CD4-positive, alpha-beta T cell treated with Interleukin-15 for 1 hour (primary cell): ENCODE measurements around the gene GBA2.

Source experiments
- DNase-seq: peaks from one replicate; pipeline ENCODE4 v3.0.0-alpha.2; 2020

The GBA2 gene

DNA sequence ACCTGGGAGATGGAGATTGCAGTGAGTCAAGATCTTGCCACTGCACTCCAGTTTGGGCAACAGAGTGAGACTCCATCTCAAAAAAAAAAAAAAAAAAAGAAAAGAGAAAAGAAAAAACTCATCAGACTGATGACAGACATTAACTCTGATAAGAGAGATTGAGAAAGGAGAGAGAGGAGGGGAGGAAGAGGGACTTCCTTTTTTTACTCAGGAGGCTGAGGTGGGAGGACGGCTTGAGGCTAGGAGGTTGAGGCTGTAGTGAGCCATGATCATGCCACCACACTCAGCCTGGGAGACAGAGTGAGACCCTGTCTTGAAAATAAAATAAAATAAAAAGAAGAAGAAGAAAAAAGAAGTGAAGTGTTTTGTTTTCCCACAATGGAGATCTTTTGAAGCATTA lies 14.8 kb upstream of the GBA2 start:
- DNase-seq, result no peak

DNA sequence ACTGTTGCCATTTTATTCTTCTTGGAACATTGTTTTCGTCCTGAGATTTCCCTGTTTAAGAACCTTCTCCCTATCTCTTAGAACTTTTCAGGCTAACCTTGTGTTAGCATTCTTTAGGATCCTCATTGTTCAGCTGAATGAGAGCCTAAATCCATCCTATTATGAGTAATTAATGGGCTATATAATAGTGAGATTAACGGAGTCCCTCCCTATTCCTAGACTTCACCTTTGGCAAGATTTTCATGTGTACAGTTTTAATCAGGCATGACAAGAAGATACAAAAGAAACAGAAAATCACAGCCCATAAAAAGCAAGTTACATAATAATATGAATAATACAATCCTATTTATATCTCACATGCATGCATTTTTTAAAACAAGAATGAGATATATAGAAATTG lies 14.2 kb upstream of the GBA2 start:
- no peak for DNase-seq

DNA sequence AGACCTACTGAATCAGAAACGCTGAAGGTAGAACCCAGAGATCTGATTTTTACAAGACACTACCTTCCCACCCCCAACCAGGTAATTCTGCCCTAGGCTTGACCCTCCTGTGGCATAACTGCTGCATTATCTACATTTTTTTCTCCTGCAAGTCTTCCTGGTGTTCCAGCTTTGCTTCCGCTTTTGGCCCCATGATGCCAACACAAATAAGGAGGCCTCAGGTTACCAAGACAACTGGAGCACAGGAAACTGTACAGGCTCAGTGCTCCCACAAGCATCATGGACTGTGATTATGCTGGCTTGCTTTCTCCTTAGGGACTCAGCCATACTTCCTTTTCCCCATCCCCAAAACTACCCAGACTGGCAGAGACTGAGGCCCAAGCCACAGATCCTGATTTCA lies 11.6 kb upstream of the GBA2 start:
- no peak for DNase-seq

DNA sequence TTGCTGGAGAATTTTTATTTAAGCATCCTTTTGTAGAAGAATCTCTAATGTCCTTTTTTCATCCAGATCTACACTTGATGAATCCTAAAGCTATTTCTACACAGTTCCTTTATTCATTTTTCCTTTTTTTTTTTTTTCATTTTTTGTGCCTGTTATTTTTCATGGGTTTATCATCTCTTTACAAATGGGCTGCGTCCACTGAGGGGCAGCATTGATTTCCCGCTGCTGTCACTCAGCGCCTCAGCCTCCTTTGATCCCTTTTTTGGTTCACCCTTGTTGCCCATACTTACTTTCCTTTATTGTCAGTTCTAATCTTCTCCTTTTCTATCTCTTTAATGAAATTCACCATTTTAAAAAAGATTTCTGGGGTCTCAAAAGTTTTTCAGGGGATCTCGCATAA lies 10.8 kb upstream of the GBA2 start:
- DNase-seq, result no peak

DNA sequence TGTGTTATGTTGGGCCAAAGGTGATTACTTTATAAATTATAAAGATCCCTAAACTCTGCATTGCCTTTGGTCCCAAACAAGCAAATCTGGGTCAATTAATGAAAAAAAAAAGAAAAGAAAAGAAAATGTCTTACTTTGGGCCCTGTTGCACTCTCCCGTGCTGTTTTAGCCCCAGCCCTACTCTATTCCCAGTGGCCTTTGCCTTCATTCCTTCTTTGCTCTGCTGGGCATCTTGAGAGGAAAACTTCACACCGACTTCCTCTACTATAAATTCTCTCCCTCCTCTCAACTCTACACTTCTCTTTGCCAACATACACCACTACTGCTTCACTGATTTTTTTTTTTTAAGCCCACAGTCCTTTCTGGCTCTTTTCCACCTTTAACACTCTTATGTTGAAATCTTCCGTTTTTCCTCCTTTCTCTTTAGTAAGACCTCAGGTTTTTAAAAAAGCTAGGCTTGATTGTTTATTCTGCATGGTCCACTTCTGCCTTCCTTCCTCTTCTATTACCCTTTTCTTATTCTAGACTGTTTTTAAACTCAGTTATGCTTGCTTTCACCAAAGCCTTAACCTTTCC lies 9.5 kb upstream of the GBA2 start:
- DNase-seq, result no peak

DNA sequence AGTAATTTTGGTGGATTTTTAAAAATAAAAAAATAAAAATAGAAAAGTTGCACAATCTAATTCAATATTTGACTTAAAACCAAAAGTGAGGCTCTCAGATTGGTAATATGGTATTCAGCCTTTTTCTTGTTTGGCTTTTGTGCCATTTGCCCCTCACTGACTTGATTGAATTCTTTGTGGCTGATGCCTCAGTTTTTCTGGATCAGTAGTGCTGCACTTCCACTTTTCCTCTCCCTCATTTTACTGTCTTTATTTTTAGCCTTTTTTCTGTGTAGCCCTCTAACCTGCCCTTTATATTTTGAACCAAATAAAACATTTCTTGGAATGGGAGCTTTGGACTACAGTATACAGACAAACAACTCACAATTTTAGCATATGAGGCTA lies 8.9 kb upstream of the GBA2 start:
- DNase-seq, result no peak

DNA sequence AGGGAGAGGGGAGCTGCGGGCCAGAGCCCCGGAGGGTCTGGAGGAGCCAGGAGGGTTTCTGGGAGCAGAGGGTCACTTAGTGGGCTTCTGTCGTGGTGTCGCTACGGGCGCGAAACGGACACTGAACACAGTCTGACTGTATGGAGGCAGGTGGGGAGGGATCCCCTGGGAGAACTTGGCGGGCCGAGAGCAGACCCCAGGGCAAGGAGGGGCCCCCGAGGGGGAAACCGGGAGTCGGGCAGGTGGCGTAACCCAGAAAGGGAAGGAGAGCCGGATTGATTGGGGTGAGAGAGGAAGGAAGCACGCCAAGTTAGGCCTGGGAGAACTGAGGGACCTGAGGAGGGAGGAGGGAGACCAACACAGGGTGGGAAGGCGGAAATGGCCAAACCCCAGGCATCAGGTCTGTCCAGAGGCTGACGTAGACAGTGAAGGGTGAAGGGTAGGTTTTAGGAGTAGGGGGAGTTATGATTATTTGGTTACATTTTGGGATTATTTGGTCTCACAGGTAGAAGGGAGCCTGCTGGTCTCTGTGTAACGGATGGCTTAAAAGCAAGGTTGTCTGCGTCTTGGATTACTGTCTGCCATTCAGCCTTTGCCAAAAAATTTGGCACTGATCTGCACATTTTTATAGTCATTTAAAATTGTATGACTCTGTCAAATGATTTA lies 8.3 kb upstream of the GBA2 start:
- DNase-seq, result no peak

DNA sequence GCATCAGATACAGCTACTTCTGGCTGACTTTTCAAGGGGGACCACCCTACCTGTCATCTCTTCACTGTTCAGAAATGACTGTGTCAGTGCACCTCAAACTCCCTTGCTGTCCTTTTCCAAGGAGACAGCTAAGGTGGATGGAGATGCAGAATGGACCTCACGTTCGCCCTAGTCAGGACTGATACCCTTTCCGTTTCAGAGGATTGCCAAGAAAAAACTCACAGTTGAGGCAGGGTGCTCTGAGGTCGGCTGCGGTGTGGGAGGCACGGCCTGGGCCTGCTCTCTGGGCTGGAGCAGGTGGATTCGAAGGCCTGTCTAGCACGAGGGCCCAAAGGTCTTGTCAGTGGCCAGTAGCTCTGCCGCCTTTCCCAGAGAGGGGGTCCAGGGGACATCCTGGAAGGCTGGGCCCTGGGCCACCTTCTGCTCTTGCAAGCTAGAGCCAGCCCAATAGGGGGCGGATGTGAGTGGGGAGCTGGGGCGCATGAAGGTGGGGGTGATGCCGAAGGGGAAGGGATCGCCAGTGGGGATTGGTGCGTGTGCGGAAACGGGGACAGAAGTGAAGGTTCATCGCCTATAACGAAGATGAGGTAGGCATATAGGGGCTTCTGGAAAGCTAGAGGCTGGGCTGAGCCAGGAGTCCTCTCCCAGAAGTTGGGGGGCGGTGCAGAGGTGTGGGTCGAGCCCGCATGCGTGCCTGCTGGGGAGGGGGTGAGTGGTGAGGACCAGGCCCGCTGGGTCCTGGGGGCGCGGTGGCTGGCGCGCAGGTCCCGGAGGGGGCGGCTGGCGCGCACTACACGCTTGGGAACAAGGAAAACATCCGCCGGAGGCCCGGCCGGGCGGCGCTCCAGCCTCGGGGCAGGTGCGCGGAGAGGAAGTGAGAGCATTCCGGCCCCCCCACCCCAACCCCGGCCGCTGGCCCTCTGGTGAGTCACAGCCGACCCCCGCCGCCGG lies 7.5 kb upstream of the GBA2 start:
- DNase-seq, result peak; percentile 71

DNA sequence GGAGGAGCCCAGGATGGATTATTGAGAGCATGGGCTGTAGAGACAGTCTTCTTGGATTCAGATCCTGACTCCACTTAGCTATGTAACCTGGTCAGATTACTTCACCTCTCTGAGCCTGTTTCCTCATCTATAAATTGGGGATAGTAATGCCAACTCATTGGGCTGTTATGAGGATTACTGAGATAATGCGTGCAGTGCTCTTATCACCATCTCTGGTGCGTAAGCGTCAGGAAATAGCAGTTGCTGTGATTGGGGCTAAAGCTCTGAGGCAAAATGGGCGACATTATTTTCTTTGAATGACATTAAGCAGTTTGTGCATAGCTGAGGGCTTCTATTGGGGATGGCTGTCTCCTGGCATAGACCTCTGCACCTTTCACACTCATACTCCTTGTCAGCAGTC lies 6.0 kb upstream of the GBA2 start:
- no peak for DNase-seq

DNA sequence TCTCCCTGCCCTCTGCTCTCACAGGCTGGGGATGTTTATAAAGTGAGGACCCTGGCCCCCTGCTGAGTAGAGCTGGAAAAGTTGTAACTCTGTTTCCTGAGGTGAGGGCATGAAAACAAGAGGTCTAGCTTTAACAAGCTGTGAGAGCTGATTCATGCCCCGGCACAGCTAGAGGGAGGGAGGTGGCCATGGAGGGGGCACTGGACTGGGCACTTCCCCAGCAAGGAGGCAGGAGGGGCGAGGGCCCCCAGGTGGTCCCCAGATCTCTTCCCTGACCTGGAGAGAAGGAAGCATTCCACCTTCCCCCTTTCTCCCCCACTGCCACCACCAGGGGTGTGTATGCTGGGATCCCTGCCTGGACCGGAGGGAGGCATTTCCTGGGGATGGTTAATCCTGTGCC lies 5.2 kb upstream of the GBA2 start, which contains the start of gene MSMP:
Gene MSMP, minus strand, starts transcription at position 13 of the 400 bp plus-strand sequence. CDS start 147 bp downstream, outside the sequence.
- DNase-seq, result no peak

DNA sequence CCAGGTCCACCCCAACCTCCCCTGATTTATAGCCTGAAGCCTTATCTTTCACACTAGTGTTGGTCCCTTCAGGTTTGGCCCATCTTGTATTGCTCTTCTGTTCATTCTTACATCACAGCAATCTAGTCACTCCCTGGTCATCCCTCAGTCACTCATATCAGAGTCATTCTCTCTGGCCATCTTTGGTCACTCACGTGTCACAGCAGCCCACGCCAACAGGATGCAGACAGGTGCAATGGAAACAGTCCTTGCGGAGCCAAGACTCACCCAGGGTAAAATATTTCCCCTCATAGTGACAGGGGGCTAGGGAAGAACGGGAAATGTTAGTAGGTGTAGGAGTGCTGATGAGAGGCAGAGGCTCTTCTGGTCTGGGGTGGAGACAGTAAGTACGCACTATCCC lies 4.4 kb upstream of the GBA2 start:
- DNase-seq, result no peak

DNA sequence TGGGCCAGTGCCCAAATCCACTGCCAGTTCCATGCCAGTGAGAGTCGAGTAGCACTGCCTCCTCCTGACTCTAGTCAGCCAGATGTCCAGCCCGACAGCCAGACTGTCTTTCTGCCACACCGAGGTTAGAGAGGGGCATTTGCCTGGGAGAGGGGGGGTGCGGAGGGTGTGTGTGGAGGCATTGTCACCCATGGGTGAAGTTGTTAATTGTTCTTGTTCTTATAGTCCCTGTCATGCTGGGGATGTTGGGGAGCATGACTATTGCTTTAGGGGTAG lies 1.2 kb upstream of the GBA2 start:
- DNase-seq, result no peak

DNA sequence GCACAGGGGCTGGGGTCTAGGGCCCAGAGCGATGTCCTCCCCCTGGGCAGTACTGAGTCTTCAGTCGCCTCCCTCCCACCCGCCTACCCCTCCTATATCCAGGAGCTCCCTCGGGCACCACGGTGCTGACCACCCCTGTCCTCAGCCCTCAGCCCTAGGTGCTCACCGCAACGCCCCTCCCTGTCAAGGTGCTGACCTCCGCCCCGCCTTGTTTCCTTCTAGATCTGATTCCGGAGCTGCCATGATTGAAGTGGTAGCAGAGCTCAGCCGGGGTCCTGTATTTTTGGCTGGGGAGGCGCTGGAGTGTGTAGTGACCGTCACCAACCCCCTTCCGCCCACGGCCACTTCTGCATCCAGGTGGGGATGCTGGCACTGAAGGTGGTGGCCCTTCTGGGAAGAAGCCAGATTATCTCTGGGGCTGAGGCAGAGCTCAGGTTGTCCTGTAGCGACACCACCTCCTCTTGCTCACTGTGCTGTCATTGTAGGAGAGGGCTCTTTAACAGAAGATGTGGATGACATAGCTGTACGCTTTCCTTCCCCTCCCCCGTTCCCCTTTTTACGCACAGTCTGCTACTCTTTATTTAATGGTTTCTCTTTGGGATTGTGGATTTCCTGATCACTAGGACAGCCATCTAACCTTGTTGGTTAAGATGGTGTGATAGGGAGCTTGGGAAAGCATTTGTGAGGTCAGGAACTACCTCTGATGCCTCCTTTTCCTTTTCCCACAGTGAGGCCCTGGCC lies 657 bp upstream of the GBA2 start:
- DNase-seq, result no peak

DNA sequence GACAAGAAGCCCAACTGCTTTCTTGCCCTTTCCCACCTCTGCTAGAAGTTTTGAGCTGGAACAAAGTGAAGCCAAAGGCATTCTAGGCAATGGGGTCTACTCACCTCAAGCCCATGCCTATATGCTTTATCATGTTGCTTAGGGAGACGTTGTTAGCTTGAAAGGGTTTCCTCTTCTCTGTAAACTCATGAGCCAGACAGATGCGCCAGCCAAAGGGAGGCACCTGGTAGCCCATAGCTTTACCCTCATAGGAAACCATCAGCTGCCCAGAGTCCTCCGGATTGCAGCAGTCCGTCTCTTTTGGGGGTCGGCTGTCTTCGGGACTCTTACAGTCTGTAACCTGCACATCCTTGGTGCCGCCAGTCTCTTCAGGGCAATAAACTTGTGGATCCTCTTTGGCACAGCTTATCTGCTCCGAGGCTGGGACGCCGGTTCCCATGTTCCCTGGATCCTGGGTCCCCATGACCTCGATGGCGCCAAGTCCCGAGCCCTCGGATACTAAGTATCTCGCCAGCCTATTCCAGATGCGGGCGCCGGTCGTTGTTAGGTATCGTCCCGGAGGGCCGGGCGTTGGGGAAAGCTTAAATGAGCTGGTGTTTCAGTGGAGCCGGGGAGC lies 678 bp downstream of the GBA2 start:
- no peak for DNase-seq

DNA sequence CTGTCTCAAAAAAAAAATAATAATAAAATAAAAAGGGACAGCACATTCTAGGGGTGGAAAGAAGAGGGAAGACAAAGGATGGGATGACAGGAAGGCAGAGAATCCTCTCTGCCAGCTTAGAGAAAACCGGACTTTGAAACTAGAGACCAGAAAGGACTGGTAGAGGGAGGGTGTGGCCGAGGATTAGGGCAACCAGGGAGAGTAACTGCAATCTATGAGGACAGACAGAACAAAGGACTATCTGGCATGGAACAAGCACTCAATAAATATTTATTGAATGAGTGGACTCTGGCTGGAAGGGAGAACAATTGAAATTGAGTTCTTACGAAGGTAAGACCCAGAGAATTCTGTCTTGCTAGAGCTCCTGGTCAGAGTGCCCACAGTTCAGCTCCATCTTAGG lies 2.4 kb downstream of the GBA2 start:
- DNase-seq, result no peak

DNA sequence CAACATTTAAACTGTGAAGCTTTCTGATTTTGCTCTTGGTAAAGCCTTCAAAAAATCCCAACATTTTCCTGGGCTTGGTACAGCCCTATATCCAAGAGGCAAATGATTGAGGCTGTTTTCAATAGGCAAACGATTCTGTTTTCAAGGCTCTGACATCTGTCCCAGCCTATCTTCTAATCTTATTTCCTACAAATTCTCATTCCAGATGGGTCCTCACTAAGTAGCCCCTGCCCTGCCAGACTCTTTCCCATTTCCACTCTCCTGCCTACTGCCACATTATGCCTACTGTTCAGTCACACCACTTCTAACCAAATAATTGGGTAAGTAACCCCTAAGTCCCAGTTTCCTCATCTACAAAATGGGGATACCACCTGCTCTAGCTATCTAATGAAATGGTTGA lies 3.5 kb downstream of the GBA2 start:
- DNase-seq, result no peak

DNA sequence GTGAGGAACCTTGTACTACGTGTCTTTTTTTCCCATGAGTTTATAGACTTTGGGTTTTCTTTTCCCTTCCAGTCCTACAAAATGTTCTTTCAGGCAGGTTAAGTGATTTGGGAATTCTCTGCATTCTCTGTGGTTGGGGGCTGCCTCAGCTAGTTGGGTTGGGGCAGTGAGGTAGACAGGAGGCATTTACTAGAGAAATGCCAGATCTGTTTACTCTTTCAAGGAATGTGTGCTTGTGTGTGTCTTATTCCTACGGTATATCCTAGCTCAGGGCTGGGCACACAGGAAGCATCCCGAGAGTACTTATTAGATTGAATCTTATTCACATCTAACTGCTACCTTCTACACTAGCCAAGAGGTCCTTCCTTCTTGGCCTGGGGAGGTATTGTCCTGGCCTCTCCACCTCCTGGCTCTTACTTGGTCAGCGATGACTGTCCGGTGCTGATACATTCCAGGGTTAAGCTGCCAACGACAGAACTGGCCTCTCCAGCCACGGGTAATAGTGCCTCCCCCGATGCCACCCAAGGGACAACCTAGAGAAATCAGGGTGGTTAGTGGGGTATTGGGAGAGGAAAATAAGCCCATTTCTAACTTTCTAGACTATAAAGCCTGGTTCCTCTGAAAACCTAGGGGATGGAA lies 5.0 kb downstream of the GBA2 start:
- DNase-seq, result no peak

DNA sequence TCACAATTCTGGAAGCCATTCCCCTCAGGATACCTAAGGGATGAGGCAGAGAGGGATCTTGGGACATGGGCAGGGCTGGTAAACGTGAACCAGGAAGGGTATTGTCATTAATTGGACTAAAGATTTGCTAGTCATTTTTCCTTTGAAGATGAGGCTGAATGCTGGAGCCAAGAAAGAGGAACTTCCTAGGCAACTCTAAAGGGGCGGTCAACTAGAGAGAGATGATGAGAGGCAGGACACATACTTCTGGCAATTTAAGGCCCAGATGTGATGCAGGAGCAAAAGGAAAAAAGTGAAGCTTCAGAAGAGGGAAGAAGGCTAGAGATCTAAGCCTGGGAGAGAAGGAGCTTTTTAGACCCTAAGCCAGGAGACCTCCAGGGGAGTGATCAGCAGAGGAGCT lies 5.6 kb downstream of the GBA2 start:
- DNase-seq, result no peak

DNA sequence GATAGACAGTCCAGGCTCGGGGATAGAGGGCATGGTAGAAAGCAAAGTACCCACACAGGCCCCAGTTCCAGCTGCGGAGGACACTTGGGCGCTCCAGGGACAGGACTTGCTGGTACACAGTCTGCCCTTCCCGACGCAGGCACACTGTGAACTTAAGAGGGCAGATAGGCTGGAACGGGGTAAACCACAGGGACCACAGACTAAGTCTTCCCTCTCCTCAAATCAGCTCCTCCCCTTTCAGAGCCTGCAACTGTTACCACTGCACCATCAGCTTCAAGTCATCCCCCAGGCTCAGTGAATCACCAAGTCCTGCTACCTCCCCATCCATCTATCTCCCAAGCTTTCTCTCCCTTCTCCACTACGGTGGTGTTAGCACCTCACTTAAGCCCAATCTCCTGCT lies 7.3 kb downstream of the GBA2 start:
- no peak for DNase-seq

DNA sequence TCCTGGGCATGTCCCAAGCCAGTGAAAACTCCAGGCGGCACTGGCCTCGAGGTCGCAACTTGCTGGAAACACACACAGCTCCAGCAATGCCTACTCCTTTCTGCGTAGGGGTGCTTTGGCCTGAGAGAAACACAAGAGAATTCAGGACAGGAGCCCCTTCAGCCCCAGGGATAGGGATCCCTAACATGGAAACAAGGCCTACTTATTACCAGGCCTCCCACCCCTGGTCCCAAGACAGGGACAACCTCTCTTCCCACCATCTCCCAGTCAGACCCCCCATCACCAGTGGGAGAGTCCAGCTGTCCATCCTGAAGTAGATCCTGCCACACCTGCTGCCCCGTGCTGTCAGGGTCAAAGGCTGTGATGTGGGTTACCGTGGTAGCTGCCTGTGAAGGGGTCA lies 8.8 kb downstream of the GBA2 start:
- DNase-seq, result no peak

DNA sequence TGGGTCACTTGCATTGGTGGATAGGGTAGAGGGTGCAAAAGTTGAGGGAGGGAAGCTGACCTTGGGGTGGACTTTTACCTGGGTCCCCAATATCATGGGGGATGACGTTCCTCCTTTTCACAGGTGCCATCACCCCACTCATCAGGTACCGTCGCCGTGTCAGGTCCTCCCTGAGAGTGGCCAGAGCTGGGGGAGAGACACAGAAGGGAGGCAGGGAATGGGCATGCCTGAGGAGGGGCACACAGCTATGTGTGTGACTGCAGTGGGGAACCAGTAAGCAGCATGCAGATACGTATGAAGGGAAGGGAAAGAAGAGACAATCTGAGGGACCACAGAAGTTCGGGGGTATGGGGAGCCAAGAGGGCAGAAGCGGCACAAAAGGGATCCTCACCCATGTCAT lies 10.1 kb downstream of the GBA2 start:
- DNase-seq, result no peak

DNA sequence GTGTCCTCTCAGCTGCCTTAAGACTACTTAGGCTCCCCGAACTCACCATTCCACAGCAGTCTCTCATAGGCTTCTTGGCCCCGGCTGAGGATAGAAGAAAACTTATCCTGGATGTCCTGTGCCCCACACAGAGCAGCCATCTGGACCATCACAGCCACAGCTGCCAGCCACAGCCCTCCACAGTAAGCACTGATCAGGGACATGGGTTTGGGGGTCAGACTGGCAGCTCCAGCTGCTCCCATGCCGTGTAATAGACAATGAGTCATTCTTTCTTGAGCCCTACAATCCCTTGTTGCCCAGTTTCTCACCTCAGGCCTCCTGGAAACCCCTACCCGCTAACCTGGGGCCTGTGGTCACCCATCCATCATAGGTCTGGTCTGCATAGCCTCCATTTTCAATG lies 10.8 kb downstream of the GBA2 start:
- no peak for DNase-seq

DNA sequence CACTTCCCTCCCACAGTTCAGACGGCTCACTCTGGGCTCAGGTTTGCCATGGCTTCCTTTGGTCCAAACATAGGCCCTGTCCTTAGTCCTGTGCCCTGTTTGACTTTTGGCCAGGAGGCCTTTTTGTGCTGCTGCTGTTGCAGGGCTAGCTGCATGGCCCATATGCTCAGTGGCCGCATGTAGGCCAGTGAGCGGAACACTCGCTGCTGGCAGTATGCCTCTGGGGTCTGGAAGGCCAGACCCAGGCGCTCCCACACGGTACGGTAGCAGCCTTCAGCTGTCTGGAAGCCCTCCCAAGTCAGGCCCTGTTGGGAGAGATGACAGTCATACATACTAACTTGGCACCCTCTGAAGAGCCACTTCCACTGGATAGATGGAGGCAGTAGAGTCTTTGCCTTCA lies 11.9 kb downstream of the GBA2 start:
- DNase-seq, result no peak
